Cardiac muscle cell (in vitro differentiated cells and primary cell): ENCODE data around the gene RGL2. TPM values are rescaled to one million over a fixed set of nuclear protein-coding genes. Genes with fewer than 3 reads are reported as not detected.
"Not testable (repeated sequence)": the region's sequence is repeated elsewhere in the genome, so short reads cannot be mapped to it uniquely, and the experiment has no call there.

Experiments used
- DNase-seq, 2 donors: peaks; one replicate each; pipeline versions ENCODE4 v3.0.0 to v3.0.0-alpha.2; 2010 to 2017; ENCODE audit warnings: low read depth in 1 of 2, low spot score in 1 of 2
- H3K27ac ChIP-seq: fragments of 200-600 bp; sonication (generic); 2 replicates; pipeline ENCODE4 v1.5.1; 2016
- H3K27me3 ChIP-seq: fragments of 200-600 bp; sonication (generic); 2 replicates; pipeline ENCODE4 v1.6.0; 2016; ENCODE audit warnings: control low read depth
- H3K36me3 ChIP-seq: fragments of 200-600 bp; sonication (generic); 2 replicates; pipeline ENCODE4 v1.5.1; 2016; ENCODE audit warnings: control low read depth
- H3K4me1 ChIP-seq: fragments of 200-600 bp; sonication (generic); 2 replicates; pipeline ENCODE4 v1.8.1; 2017; ENCODE audit warnings: low read depth, mild to moderate bottlenecking, mixed run types
- H3K4me3 ChIP-seq: fragments of 200-600 bp; sonication (generic); 2 replicates; pipeline ENCODE4 v1.5.1; 2016; ENCODE audit warnings: mild to moderate bottlenecking
- H3K9me3 ChIP-seq: fragments of 200-600 bp; sonication (generic); 2 replicates; pipeline ENCODE4 v1.5.1; 2017; ENCODE audit warnings: low read depth, mild to moderate bottlenecking, control low read depth
- CTCF ChIP-seq: IDR thresholded peaks from 2 replicates; pipeline ENCODE4 v1.5.1; 2012; ENCODE audit warnings: low read depth, mild to moderate bottlenecking, low read length
- polyA plus RNA-seq: library from polyadenylated mRNA; unstranded; fragments of >200 nt; fragmentation: Nextera tagmentation; extraction: Ambion mirVana; gene quantifications from 2 replicates; pipeline ENCODE4 v1.2.1, GENCODE V29; 2016
- total RNA-seq: library from RNA; depleted of rRNA; stranded (reverse); fragments of >200 nt; gene quantifications from 2 replicates; pipeline ENCODE4 v1.2.3, GENCODE V29; 2016

The RGL2 gene
- total and polyA plus RNA-seq, 2 experiments from 2014 or later: 86.1 to 89.8 TPM

GRCh38 chr6:33271117-33271467, 27.6 kb downstream of the RGL2 start:
- Histone ChIP-seq H3K27ac (peak overlapping the region; percentile 99), H3K36me3 (peaks cover 51% of the 10 kb centered on the region), H3K9me3 (no peaks in the 10 kb centered on the region)

DNA sequence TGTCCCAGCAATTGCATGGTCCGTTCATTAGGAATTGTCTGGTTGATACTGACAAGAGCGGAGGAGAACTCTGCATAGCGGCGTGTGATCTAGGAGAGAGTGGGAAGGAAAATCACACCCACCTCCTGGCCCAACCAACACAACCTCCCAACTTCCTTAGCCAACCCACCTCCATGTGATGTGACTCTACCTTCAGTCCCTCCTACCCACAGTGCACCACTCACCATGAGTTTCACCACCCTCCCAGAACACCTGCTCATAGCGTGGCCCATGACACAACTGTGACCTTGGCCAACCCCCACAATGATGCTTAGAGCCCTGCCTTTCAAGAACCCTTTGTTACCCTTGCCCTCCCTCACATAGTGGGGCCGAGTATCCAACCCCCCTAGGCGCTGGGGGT, 34.7 kb downstream of the RGL2 start:
- Histone ChIP-seq H3K27ac (no peak overlapping the region), H3K27me3 (no peaks in the 10 kb centered on the region), H3K36me3 (peaks cover 44% of the 10 kb centered on the region), H3K9me3 (no peaks in the 10 kb centered on the region), H3K4me1 (no peaks in the 10 kb centered on the region), H3K4me3 (no peak overlapping the region)
- no peak for DNase-seq
- no peak for TF ChIP-seq CTCF

More at GRCh38 chr6:33271117-33271467, 27.6 kb downstream of the RGL2 start:
- peak overlapping the region; percentile 84 for H3K4me3 ChIP-seq
- TF ChIP-seq CTCF: no peak
- no peaks in the 10 kb centered on the region for H3K27me3 ChIP-seq
- no peak for DNase-seq
- peaks cover 10% of the 10 kb centered on the region for H3K4me1 ChIP-seq

DNA sequence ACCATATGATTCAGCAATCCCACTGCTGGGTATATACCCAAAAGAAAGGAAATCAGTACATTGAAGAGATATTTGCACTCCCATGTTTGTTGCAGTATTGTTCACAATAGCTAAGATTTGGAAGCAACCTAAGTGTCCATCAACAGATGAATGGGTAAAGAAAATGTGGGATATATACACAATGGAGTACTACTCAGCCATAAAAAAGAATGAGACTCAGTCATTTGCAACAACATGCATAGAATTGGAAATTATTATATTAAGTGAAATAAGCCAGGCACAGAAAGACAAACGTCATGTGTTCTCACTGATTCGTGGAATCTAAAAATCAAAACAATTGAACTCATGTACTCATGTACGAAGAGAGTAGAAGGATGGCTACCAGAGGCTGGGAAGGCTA, 36.3 kb downstream of the RGL2 start:
- H3K27ac ChIP-seq, H3K4me1 ChIP-seq, H3K27me3 ChIP-seq, H3K4me3 ChIP-seq, DNase-seq, H3K9me3 ChIP-seq: not testable (repeated sequence)
- H3K36me3 ChIP-seq: peaks cover 31% of the 10 kb centered on the region

DNA sequence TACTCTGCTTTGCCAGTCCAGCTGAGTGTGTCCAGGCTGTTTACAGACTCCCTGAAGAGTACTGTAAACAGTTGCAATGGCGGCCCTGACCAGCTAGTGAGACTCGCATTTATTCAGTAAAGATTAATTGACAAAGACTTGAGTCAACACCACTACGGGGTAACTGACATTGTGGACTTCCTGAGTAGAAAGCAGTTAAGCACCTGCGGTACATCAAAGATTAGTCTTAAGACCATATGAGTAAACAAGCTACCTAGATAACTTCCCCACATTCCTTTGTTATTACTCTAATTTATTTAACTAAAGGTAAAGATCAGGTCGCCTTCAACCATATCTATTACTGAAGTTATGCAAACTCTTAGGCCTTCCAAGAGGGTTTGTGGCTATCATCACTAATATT, 39.7 kb downstream of the RGL2 start:
- Histone ChIP-seq H3K36me3 (peaks cover 12% of the 10 kb centered on the region), H3K4me1 (no peaks in the 10 kb centered on the region), H3K4me3 (no peak overlapping the region), H3K27me3 (no peaks in the 10 kb centered on the region), H3K9me3 (no peaks in the 10 kb centered on the region), H3K27ac (no peak overlapping the region)
- no peak for TF ChIP-seq CTCF
- no peak for DNase-seq

DNA sequence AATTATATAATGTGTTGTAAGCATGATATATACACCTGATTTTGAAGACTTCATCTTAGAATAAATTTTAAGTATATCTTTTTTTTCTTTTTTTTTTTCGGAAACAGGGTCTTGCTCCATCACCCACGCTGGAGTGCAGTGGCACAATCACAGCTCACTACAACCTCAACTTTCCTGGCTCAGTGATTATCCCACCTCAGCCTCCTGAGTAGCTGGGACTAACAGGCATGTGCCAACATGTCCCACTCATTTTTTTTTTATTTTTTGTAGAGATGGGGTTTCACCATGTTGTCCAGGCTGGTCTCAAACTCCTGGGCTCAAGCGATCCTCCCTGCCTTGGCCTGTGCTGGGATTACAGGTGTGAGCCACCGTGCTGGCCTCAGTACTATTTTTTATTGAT, 44.2 kb downstream of the RGL2 start:
- DNase-seq: no peak
- H3K4me1 ChIP-seq: no peaks in the 10 kb centered on the region
- no peaks in the 10 kb centered on the region for H3K27me3 ChIP-seq
- no peak overlapping the region for H3K27ac ChIP-seq
- H3K9me3 ChIP-seq: no peaks in the 10 kb centered on the region
- TF ChIP-seq CTCF: no peak
- H3K36me3 ChIP-seq: no peaks in the 10 kb centered on the region
- no peak overlapping the region for H3K4me3 ChIP-seq

GRCh38 chr6:33252759-33253158, 46.0 kb downstream of the RGL2 start:
- Histone ChIP-seq H3K27ac (no peak overlapping the region), H3K36me3 (no peaks in the 10 kb centered on the region), H3K27me3 (no peaks in the 10 kb centered on the region), H3K9me3 (no peaks in the 10 kb centered on the region), H3K4me1 (no peaks in the 10 kb centered on the region), H3K4me3 (no peak overlapping the region)
- TF ChIP-seq CTCF: no peak
- no peak for DNase-seq
